Gastroesophageal sphincter (tissue), 4 donors: ENCODE measurements around the gene PPP1R14B. TPM values are rescaled to one million over a fixed set of nuclear protein-coding genes. Genes with fewer than 3 reads are reported as not detected.

Experiments used
- ATAC-seq: fragments of 150-250 bp; one replicate; pipeline ENCODE4 v1.9.1; 2016; ENCODE audit warnings: mild to moderate bottlenecking, moderate library complexity
- H3K27ac ChIP-seq, 4 donors: fragments of 200-600 bp; sonication (generic) in 3 of 4; 1 replicate in 3 of 4; 2 replicates in 1 of 4; pipeline ENCODE4 v1.5.1; 2016 to 2019
- H3K27me3 ChIP-seq: fragments of 200-600 bp; sonication (generic); one replicate; pipeline ENCODE4 v1.5.1; 2019
- H3K36me3 ChIP-seq, 2 donors: fragments of 200-600 bp; sonication (generic); one replicate each; pipeline ENCODE4 v1.5.1; 2019; ENCODE audit warnings: control low read depth in 1 of 2
- H3K4me1 ChIP-seq, 3 donors: fragments of 200-600 bp; sonication (generic); 1 replicate in 2 of 3; 2 replicates in 1 of 3; pipeline ENCODE4 v1.5.1; 2016 to 2019; ENCODE audit warnings: control low read depth in 2 of 3
- H3K4me3 ChIP-seq, 2 donors: fragments of 200-600 bp; sonication (generic); one replicate each; pipeline ENCODE4 v1.5.1; 2019; ENCODE audit warnings: mild to moderate bottlenecking in 1 of 2, moderate library complexity in 1 of 2
- H3K9me3 ChIP-seq, 3 donors: fragments of 200-600 bp; sonication (generic); one replicate each; pipeline ENCODE4 v1.5.1; 2017 to 2019; ENCODE audit warnings: control low read depth in 2 of 3
- EP300 ChIP-seq: sonication (generic); formaldehyde crosslinking; IDR thresholded peaks from one replicate; pipeline ENCODE4 v1.6.1; 2017; ENCODE audit warnings: antibody characterized with exemption, mild to moderate bottlenecking
- POLR2A ChIP-seq, 2 donors: fragments of 450-650 bp; IDR thresholded peaks; one replicate each; pipeline ENCODE4 v1.6.1; 2017; ENCODE audit warnings: antibody characterized with exemption in 2 of 2, mild to moderate bottlenecking in 2 of 2, moderate library complexity in 1 of 2
- POLR2AphosphoS5 ChIP-seq: sonication (generic); formaldehyde crosslinking; IDR thresholded peaks from one replicate; pipeline ENCODE4 v1.6.1; 2017; ENCODE audit warnings: antibody characterized with exemption
- WGBS, 2 donors: methylation state at CpG; one replicate each; pipeline ENCODE4 v1.1.5; 2018; ENCODE audit warnings: low coverage in 1 of 2; 5-methylcytosine and 5-hydroxymethylcytosine counted together
- total RNA-seq, 4 donors: library from RNA; depleted of rRNA; stranded (reverse); fragments of >200 nt; gene quantifications; one replicate each; pipeline ENCODE4 v1.1.0, GENCODE V29; 2016
- TF ChIP-seq, protein P1 (sequence below), 4 experiments: fragments of 200-600 bp in 2 of 4; fragments of 450-650 bp in 2 of 4; sonication (generic) in 1 of 4; IDR thresholded peaks; one replicate each; pipeline ENCODE4 v1.5.1; 2017 to 2019; ENCODE audit warnings: antibody characterized with exemption in 4 of 4, mild to moderate bottlenecking in 2 of 4, moderate library complexity in 2 of 4

Gene PPP1R14B
- total RNA-seq, 4 donors from 2014 or later: 37.2 to 123 (median 70.9) TPM

DNA sequence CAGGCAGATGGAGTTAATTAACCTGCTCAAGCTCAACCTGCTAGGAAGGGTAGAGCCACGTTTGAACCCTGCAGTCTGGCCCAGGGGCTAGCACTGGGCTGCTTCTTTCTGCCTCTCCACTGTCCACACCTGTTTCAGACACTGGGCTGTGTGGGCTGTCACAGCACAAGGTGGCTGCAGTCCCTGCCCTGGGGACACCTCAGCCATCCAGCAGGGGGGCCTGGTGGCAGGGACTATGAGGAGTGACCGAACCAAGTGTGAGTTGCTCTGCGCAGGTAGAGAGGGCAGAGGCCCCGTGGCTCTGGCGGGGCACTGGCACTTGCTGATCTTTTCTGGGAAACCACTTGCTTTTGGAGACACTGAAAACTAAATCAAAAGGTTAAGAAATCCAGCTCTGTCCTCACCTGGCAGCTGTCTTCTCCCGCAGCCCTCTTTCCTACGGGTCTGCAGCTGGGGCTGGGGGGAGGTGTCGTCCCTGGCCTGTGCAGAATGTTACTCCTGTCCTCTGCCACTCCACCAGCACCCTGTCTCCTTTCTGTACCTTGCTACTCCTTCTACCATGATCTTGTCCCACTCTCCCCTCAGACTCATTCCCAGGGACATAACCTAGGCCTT, 31.9 kb upstream of the PPP1R14B start:
- Histone ChIP-seq H3K36me3 (peaks cover 0 to 72% of the 10 kb centered on the region in 2 donors), H3K27ac (no peak overlapping the region), H3K4me1 (peaks cover 0 to 26% (median 7%) of the 10 kb centered on the region in 3 donors), H3K9me3 (no peaks in the 10 kb centered on the region), H3K4me3 (no peak overlapping the region), H3K27me3 (no peaks in the 10 kb centered on the region)
- WGBS, 2 donors: 51 to 90% methylated on average over 3 to 6 of the region's 8 CpGs
- no peak for ATAC-seq
- TF ChIP-seq POLR2A (IDR thresholded peaks at IDR 0.05) (no peak), EP300 (no peak), POLR2AphosphoS5 (no peak)
- TF ChIP-seq, protein P1, sequence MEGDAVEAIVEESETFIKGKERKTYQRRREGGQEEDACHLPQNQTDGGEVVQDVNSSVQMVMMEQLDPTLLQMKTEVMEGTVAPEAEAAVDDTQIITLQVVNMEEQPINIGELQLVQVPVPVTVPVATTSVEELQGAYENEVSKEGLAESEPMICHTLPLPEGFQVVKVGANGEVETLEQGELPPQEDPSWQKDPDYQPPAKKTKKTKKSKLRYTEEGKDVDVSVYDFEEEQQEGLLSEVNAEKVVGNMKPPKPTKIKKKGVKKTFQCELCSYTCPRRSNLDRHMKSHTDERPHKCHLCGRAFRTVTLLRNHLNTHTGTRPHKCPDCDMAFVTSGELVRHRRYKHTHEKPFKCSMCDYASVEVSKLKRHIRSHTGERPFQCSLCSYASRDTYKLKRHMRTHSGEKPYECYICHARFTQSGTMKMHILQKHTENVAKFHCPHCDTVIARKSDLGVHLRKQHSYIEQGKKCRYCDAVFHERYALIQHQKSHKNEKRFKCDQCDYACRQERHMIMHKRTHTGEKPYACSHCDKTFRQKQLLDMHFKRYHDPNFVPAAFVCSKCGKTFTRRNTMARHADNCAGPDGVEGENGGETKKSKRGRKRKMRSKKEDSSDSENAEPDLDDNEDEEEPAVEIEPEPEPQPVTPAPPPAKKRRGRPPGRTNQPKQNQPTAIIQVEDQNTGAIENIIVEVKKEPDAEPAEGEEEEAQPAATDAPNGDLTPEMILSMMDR (IDR thresholded peaks at IDR 0.05): no peak

DNA sequence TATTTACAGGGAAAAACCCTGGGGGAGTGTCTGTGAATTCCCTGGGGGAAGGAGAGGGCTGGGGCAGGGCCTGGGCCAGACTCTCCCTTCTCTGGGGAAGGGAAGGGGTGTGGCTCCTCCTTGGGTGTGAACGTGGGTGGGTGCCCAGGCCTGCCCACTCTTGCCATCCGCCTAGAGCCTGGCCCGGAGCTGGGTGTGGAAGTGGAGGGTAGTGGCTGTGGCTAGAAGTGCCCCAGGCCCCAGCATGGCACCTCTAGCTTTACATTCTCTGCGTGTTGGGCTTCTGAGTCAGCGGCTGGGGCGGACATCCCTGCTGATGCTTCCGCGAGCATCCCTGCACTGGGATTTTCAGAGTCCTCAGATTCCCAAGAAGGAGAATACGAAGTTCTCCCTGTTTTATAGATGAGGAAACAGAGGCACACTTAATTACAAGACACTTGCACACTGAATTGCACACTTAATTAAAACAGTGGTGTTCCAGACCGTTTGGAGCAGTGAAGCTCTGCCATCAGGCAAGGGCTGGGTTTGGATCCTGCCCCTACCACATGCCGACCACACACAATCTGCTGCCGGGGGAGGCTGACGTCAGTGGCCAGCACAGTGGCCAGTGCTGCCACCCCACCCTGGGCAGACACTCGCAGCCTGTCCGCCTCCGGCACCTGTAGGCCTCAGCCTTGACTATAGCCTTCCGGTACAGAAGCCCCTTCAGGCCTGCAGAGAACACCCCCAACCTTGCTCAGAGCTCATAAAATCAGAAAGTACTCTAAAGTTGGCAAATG, 30.1 kb upstream of the PPP1R14B start:
- no peak for ATAC-seq
- H3K27me3 ChIP-seq: no peaks in the 10 kb centered on the region
- WGBS, 2 donors: 80% methylated on average over 7 of the region's 17 CpGs; no CpG with 5 or more reads in 1 of the 2 donors
- H3K27ac ChIP-seq: peak overlapping the region in 1 of 4 donors; percentile 15
- peaks cover 0 to 18% (median 3%) of the 10 kb centered on the region in 3 donors for H3K4me1 ChIP-seq
- no peak overlapping the region for H3K4me3 ChIP-seq
- H3K9me3 ChIP-seq: no peaks in the 10 kb centered on the region
- TF ChIP-seq, protein P1 (IDR thresholded peaks at IDR 0.05): no peak
- TF ChIP-seq EP300 (no peak), POLR2A (IDR thresholded peaks at IDR 0.05) (no peak), POLR2AphosphoS5 (no peak)
- peaks cover 0 to 62% of the 10 kb centered on the region in 2 donors for H3K36me3 ChIP-seq

DNA sequence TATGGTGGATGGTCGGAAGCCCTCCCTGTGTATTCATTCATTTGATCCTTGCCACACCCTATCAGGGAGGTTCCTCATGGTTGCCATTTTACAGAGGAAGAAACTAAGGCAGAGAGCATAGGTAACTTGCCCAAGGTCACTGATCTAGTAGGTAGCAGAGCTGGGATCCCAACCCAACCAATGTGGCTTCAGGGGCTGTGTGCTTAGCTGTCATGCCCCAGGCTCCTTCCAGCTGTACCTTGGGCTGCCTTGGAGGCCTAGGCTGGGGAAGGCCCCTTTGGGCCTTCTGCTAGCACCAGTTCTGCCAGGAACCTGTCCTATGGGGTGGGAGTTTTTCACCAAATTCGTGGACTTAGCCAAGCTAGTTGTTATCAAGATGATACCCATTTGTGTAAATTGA, 29.1 kb upstream of the PPP1R14B start:
- Histone ChIP-seq H3K4me3 (no peak overlapping the region), H3K36me3 (peaks cover 0 to 52% of the 10 kb centered on the region in 2 donors), H3K9me3 (no peaks in the 10 kb centered on the region), H3K27me3 (no peaks in the 10 kb centered on the region), H3K27ac (no peak overlapping the region), H3K4me1 (peaks cover 0 to 15% (median 5%) of the 10 kb centered on the region in 3 donors)
- no peak for ATAC-seq
- no peak for TF ChIP-seq POLR2AphosphoS5
- TF ChIP-seq, protein P1 (IDR thresholded peaks at IDR 0.05): no peak
- no peak for TF ChIP-seq POLR2A (IDR thresholded peaks at IDR 0.05)
- no peak for TF ChIP-seq EP300
- 86% methylated on average over 1 of the region's 2 CpGs; no CpG with 5 or more reads in 1 of the 2 donors for WGBS, 2 donors

- WGBS, 2 donors: 86 to 92% methylated on average over 2 to 5 of the region's 15 CpGs
- Histone ChIP-seq H3K36me3 (peaks cover 0 to 49% of the 10 kb centered on the region in 2 donors), H3K9me3 (no peaks in the 10 kb centered on the region), H3K27ac (no peak overlapping the region), H3K4me3 (no peak overlapping the region), H3K4me1 (peaks cover 0 to 15% (median 5%) of the 10 kb centered on the region in 3 donors), H3K27me3 (no peaks in the 10 kb centered on the region)
- no peak for ATAC-seq
- TF ChIP-seq, protein P1 (IDR thresholded peaks at IDR 0.05): no peak
- no peak for TF ChIP-seq POLR2A (IDR thresholded peaks at IDR 0.05)
- TF ChIP-seq POLR2AphosphoS5: no peak
- TF ChIP-seq EP300: no peak
Observed at GRCh38 chr11:64275031-64275800, 28.5 kb upstream of the PPP1R14B start.
